ENCODE results near the gene TMEM263.
"Not testable (repeated sequence)": the region's sequence is repeated elsewhere in the genome, so short reads cannot be mapped to it uniquely, and the experiment has no call there.

The TMEM263 gene

DNA sequence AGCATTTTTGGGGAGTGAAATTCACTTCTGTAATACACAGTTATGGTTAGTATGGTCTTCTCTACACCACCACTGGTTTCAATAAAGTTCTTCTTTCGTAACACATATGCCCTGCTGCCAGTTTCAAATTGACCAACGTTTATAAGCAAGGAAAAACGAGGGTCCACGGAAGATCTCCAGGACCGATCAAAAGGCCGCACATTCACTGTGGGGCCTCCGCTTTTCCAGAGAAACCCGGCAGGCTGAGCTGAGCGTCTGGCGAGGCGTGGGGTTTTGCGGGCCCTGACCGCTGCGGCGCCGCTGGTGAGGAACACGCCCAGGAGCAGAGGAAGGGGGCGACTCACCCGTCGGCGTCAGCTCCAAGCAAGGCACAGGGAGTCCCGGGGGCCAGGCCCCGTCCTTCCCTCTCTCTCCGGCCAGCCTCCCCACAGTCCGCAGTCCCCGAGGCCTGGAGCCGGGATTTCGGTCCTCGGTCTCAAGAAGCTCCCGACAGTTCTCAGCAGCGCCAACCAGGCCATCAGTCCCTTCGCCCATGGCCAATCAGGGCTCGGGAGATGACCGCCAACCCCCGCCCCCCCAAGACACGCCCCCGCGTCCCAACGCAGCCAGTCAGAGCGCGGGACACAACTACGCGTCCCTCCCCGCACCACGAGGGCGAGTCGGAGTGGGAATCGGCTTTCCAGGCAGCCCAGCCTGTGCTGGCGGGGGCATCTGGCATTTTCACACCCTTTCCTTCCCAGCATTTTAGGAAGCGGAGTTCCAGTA is 31.1 kb downstream of the TMEM263 start, which contains the start of gene MTERF2:
MTERF2 (minus strand) TSS at position 522 of the 765 bp plus-strand sequence. CDS start 8,432 bp downstream, outside the sequence.
- peaks cover 38% of the 10 kb centered on the region for H3K36me3 Mint-ChIP-seq (ENCODE audit: low read depth)

DNA sequence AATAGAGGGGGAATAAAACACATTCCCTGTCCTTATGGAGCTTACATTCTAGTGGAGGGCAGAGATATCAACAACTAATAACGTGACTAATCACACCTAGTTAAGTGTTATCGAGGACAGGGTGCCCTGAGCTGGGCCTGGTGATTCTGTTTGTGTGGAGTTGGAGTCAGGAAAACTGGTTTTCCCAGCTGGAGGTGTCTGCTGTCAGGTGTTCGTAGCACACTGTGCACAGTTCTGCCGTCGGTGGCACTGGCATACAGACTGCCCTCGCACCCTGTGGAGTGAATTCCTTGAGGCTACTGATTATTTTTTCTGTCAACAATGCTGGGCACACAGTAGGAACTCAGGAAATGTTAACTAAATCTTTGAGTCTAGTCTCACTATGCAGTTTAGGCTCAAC is 32.1 kb downstream of the TMEM263 start:
- H3K36me3 Mint-ChIP-seq (ENCODE audit: low read depth): peaks cover 36% of the 10 kb centered on the region
- no peaks in the 10 kb centered on the region for H3K27me3 Mint-ChIP-seq
- peaks cover 47% of the 10 kb centered on the region for H3K4me1 Mint-ChIP-seq (ENCODE audit: low read depth)
- H3K27ac Mint-ChIP-seq: no peak overlapping the region
- peaks cover 8% of the 10 kb centered on the region for H3K9me3 Mint-ChIP-seq
- peak overlapping the region; percentile 85 for H3K4me3 Mint-ChIP-seq
- no peak for DNase-seq

More for the DNA sequence above, 31.1 kb downstream of the TMEM263 start, which contains the start of gene MTERF2:
- H3K4me3 Mint-ChIP-seq: peak within 1 kb of the TSS; percentile 85
- H3K27me3 Mint-ChIP-seq: no peaks in the 10 kb centered on the region
- H3K27ac Mint-ChIP-seq: peak within 1 kb of the TSS; percentile 87
- peaks cover 8% of the 10 kb centered on the region for H3K9me3 Mint-ChIP-seq
- DNase-seq: peak; percentile 86
- H3K4me1 Mint-ChIP-seq (ENCODE audit: low read depth): peaks cover 55% of the 10 kb centered on the region

DNA sequence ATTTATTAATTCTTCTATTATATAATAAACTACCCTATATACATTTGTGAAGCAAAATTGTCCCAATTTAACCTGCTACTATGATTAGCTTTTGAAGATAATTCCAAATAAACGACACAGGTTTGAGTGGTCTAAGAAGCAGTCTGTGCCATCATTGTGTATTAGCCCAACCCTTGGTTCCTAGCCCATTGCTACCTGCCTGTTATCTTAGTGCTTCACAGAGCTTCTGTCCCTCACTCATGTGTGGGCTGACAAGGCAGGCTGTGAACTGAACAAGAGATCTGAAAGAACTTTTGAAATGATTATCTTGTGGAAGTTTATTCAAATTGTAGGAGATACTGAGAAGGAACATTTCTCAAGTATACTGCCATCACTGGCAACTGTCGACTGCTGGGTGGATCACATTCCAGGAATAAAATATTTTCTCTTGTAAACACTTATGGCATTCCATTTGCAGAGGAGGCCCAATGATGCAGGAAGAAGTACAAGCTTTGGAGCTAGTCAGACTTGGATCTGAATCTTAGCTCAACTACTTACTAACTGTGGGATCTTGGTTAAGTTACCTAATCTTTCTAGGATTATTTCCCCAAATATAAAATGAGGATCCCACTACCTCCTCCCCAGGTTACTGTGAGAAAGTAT is 39.0 kb downstream of the TMEM263 start:
- Mint-ChIP-seq H3K9me3 (no peaks in the 10 kb centered on the region), H3K27me3 (no peaks in the 10 kb centered on the region), H3K4me1 (ENCODE audit: low read depth) (no peaks in the 10 kb centered on the region), H3K4me3 (no peak overlapping the region), H3K36me3 (ENCODE audit: low read depth) (peaks cover 56% of the 10 kb centered on the region), H3K27ac (no peak overlapping the region)
- no peak for DNase-seq

DNA sequence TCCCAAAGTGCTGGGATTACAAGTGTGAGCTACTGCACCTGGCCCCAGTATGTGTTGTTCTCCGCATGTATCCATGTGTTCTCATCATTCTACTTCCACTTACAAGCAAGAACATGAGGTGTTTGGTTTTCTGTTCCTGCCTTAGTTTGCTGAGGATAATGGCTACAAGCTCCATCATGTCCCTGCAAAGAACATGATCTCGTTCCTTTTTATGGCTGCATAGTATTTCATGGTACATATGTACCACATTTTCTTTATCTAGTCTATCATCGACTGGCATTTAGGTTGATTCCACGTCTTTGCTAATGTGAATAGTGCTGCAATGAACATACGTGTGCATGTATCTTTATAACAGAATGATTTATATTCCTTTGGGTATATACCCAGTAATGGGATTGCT is 40.4 kb downstream of the TMEM263 start:
- not testable (repeated sequence) for DNase-seq; H3K4me1 Mint-ChIP-seq (ENCODE audit: low read depth); H3K27me3 Mint-ChIP-seq; H3K4me3 Mint-ChIP-seq; H3K27ac Mint-ChIP-seq; H3K9me3 Mint-ChIP-seq
- H3K36me3 Mint-ChIP-seq (ENCODE audit: low read depth): peaks cover 67% of the 10 kb centered on the region

DNA sequence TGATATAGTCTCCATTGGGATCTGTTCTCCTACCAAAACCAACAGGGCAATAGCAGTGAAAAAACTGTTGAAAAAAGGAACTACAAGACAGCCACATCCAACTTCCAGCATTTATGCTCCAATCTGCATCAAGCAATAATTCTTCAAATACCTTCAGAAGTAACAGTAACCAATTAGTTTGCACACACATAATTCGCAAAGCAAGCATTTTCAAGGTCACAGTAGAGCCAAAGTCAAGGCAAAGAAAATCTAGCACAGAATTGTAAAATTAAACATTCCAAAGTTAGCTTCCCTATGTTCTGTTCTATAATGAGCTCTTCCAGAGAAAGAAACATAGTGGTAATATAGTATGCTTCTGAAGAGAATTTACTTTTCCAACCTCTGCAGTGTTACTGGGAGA is 42.2 kb downstream of the TMEM263 start:
- Mint-ChIP-seq H3K27me3 (no peaks in the 10 kb centered on the region), H3K9me3 (no peaks in the 10 kb centered on the region), H3K36me3 (ENCODE audit: low read depth) (peaks cover 77% of the 10 kb centered on the region), H3K4me1 (ENCODE audit: low read depth) (no peaks in the 10 kb centered on the region), H3K4me3 (no peak overlapping the region), H3K27ac (no peak overlapping the region)
- no peak for DNase-seq

DNA sequence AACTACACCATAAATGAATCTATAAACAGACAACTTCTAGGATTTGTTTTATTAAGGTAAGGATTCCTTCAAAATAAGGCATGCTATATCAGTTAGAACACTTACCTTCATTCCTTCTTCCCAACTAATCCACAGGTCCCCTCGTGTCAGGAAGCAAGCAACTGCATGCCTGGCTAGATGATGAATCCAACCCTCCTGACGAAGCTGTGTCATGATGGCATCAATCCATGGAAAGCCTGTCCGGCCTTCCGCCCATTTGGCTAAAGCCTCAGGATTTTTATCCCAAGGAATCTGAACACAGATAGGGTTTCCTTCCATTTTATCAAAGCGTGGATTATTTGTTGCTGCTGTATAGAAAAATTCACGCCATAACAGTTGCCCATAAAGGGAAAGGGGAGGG is 43.7 kb downstream of the TMEM263 start:
- Mint-ChIP-seq H3K4me1 (ENCODE audit: low read depth) (no peaks in the 10 kb centered on the region), H3K27ac (no peak overlapping the region), H3K4me3 (no peak overlapping the region), H3K36me3 (ENCODE audit: low read depth) (peaks cover 78% of the 10 kb centered on the region), H3K27me3 (no peaks in the 10 kb centered on the region), H3K9me3 (no peaks in the 10 kb centered on the region)
- no peak for DNase-seq

DNA sequence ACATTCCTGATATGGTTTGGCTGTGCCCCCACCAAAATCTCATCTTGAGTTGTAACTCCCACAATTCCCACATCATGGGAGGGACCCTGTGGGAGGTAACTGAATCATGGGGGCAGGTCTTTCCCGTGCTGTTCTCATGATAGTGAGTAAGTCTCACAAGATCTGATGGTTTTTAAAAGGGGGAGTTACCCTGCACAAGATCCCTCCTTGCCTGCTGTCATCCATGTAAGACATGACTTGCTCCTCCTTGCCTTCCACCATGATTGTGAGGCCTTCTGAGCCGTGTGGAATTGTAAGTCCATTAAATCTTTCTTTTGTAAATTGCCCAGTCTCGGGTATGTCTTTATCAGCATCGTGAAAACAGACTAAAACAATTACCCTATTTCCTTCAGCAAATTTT is 47.0 kb downstream of the TMEM263 start:
- H3K27me3 Mint-ChIP-seq; H3K27ac Mint-ChIP-seq; H3K4me3 Mint-ChIP-seq; H3K9me3 Mint-ChIP-seq; DNase-seq; H3K4me1 Mint-ChIP-seq (ENCODE audit: low read depth): not testable (repeated sequence)
- peaks cover 54% of the 10 kb centered on the region for H3K36me3 Mint-ChIP-seq (ENCODE audit: low read depth)

DNA sequence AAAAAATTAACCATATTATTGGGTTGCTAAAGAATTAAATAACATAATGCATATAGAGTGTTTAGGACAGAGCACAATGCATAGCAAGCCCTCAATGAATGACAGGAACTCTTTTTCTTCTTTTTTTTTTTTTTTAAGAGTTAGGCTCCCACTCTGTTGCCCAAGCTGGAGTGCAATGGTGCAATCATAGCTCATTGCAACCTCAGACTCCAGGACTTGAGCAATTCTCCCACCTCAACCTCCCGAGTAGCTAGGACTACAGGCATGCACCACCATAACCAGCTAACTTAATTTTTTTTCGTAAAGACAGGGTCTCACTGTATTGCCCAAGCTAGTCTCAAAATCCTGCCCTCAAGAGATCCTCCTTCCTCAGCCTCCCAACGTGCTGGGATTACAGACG is 51.7 kb downstream of the TMEM263 start:
- Mint-ChIP-seq H3K4me1 (ENCODE audit: low read depth) (peaks cover 2% of the 10 kb centered on the region), H3K27me3 (no peaks in the 10 kb centered on the region), H3K4me3 (no peak overlapping the region), H3K36me3 (ENCODE audit: low read depth) (peaks cover 37% of the 10 kb centered on the region), H3K9me3 (no peaks in the 10 kb centered on the region), H3K27ac (no peak overlapping the region)
- DNase-seq: no peak

DNA sequence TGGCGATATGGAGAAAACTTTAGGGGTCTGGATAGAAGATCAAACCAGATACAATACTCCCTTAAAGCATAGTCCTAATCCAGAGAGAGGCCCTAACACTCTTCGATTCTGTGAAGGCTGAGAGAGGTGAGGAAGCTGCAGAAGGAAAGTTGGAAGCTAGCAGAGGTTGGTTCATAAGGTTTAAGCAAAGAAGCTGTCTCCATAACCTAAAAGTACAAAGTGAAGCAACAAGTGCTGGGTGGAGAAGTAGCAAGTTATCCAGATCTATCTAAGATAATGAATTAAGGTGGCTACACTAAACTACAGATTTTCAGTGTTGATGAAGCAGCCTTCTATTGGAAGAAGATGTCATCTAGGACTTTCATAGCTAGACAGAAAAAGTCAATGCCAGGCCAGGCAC is 55.8 kb downstream of the TMEM263 start:
- H3K9me3 Mint-ChIP-seq: no peaks in the 10 kb centered on the region
- DNase-seq: no peak
- H3K4me3 Mint-ChIP-seq: no peak overlapping the region
- peaks cover 2% of the 10 kb centered on the region for H3K4me1 Mint-ChIP-seq (ENCODE audit: low read depth)
- H3K27me3 Mint-ChIP-seq: no peaks in the 10 kb centered on the region
- no peak overlapping the region for H3K27ac Mint-ChIP-seq
- H3K36me3 Mint-ChIP-seq (ENCODE audit: low read depth): peaks cover 39% of the 10 kb centered on the region

DNA sequence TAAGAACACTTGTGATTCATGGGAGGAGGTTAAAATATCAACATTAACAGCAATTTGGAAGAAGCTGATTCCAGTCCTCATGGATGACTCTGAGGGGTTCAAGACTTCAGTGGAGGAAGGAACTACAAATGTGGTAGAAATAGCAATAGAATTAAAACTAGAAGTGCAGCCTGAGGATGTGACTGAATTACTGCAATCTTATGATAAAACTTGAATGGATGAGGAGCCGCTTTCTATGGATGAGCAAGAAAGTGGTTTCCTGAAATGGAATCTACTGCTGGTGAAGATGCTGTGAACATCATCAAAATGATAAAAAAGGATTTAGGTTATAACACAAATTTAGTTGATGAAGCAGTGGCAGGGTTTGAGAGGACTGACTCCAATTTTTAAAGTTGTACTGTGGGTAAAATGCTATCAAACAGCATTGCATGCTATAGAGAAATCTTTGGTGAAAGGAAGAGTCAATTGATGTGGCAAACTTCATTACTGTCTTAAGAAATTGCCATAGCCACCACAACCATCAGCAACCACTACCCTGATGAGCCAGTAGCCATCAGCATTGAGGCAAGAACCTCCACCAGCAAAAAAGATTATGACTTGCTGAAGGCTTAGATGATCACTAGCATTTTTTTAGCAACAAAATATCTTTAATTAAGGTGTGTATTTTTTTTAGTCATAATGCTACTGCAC is 57.2 kb downstream of the TMEM263 start:
- H3K4me1 Mint-ChIP-seq (ENCODE audit: low read depth): peaks cover 2% of the 10 kb centered on the region
- peaks cover 53% of the 10 kb centered on the region for H3K36me3 Mint-ChIP-seq (ENCODE audit: low read depth)
- H3K27ac Mint-ChIP-seq: no peak overlapping the region
- H3K4me3 Mint-ChIP-seq: no peak overlapping the region
- DNase-seq: no peak
- H3K27me3 Mint-ChIP-seq: no peaks in the 10 kb centered on the region
- H3K9me3 Mint-ChIP-seq: no peaks in the 10 kb centered on the region

DNA sequence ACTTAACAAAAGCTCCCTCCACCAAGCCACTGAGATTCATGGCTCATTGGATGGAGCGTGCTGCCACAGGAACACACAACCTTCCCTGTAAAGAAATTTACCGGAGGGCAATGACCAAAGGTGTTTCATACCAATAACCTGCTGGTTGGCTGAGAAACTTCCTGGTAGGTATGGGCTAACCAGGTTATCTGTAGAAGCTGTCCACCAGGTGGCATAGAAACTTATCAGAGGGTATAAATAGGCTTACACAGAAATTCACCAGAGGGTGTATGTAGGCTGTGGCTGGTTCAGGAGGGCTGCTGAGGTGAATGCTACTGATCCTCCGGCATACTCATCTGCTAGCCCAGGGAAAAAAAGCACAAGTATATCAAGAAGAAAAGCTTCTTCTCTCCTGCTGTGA is 58.3 kb downstream of the TMEM263 start:
- Mint-ChIP-seq H3K9me3 (no peaks in the 10 kb centered on the region), H3K27ac (no peak overlapping the region), H3K4me1 (ENCODE audit: low read depth) (peaks cover 2% of the 10 kb centered on the region), H3K4me3 (no peak overlapping the region), H3K27me3 (no peaks in the 10 kb centered on the region), H3K36me3 (ENCODE audit: low read depth) (peaks cover 52% of the 10 kb centered on the region)
- DNase-seq: no peak

DNA sequence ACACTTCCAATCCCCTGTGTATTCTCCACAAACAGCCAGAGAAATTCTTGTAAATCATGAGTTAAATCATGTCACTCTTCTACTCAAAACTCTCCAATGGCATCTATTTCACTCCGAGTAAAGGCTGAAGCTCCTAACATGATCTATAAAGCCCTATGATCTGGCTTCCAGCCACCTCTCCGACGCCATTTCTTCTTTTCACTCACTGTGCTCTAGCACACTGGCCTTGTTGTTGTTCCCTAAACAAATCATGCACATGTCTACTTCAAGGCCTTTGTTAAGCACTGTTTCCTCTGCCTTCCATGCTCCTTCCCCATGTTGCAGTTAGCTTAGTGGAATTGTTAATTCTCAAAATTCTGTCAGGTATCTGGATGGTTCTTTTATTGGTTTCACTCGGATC is 61.3 kb downstream of the TMEM263 start:
- H3K4me1 Mint-ChIP-seq (ENCODE audit: low read depth): no peaks in the 10 kb centered on the region
- H3K27me3 Mint-ChIP-seq: no peaks in the 10 kb centered on the region
- H3K27ac Mint-ChIP-seq: no peak overlapping the region
- no peak overlapping the region for H3K4me3 Mint-ChIP-seq
- peaks cover 64% of the 10 kb centered on the region for H3K36me3 Mint-ChIP-seq (ENCODE audit: low read depth)
- DNase-seq: no peak
- H3K9me3 Mint-ChIP-seq: no peaks in the 10 kb centered on the region

DNA sequence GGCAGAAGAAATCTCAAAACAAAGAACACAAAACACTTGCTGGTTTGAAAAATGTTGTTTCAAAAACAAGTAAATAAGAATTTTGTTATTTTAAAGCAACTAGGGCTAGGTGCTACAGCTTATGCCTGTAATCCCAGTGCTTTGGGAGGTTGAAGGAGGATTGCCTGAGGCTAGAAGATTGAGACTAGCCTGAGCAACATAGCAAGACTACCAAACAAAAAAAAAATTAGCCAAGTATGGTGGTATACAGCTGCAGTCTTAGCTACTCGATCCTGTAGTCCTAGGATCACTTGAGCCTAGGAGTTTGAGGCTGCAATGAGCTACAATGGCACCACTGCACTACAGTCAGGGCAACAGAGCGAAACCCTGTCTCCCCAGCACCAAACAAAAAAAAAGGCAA is 63.8 kb downstream of the TMEM263 start:
- no peaks in the 10 kb centered on the region for H3K9me3 Mint-ChIP-seq
- no peak overlapping the region for H3K27ac Mint-ChIP-seq
- H3K4me1 Mint-ChIP-seq (ENCODE audit: low read depth): peaks cover 6% of the 10 kb centered on the region
- DNase-seq: no peak
- peaks cover 49% of the 10 kb centered on the region for H3K36me3 Mint-ChIP-seq (ENCODE audit: low read depth)
- no peak overlapping the region for H3K4me3 Mint-ChIP-seq
- no peaks in the 10 kb centered on the region for H3K27me3 Mint-ChIP-seq
